HepG2 (cell line): ENCODE measurements around the gene MTO1. TPM values are rescaled to one million over a fixed set of nuclear protein-coding genes. Genes with fewer than 3 reads are reported as not detected.

Experiments
- AKAP8 ChIP-seq: sonication (generic); formaldehyde crosslinking; IDR thresholded peaks from 2 replicates; pipeline ENCODE4 v1.5.1; 2020; ENCODE audit warnings: mild to moderate bottlenecking, missing genetic modification reagents
- ATAD3A ChIP-seq: sonication (generic); formaldehyde crosslinking; IDR thresholded peaks from 2 replicates; pipeline ENCODE4 v1.4.0; 2020; ENCODE audit warnings: missing genetic modification reagents
- CEBPB ChIP-seq: IDR thresholded peaks from 2 replicates; pipeline ENCODE4 v1.6.1; 2011; ENCODE audit warnings: low read depth, low read length, improper control_type of control experiment, borderline replicate concordance
- CENPT ChIP-seq: sonication (generic); formaldehyde crosslinking; IDR thresholded peaks from 2 replicates; pipeline ENCODE4 v1.8.0; 2022; ENCODE audit warnings: low read depth, mild to moderate bottlenecking, moderate library complexity, missing genetic modification reagents
- FOXO1 ChIP-seq: sonication (generic); formaldehyde crosslinking; IDR thresholded peaks from 2 replicates; pipeline ENCODE4 v1.4.0; 2020; ENCODE audit warnings: missing genetic modification reagents
- NFE2L1 ChIP-seq: sonication (generic); formaldehyde crosslinking; IDR thresholded peaks from 2 replicates; pipeline ENCODE4 v1.4.0; 2020; ENCODE audit warnings: missing genetic modification reagents, mild to moderate bottlenecking, borderline replicate concordance
- RFXANK ChIP-seq: IDR thresholded peaks from 2 replicates; pipeline ENCODE4 v1.6.1; 2016
- SP140L ChIP-seq: sonication (generic); formaldehyde crosslinking; IDR thresholded peaks from 2 replicates; pipeline ENCODE4 v1.4.0; 2020; ENCODE audit warnings: missing genetic modification reagents, borderline replicate concordance
- SP2 ChIP-seq: sonication (generic); formaldehyde crosslinking; IDR thresholded peaks from 2 replicates; pipeline ENCODE4 v1.5.1; 2020; ENCODE audit warnings: mild to moderate bottlenecking, missing genetic modification reagents
- ZNF256 ChIP-seq: sonication (generic); formaldehyde crosslinking; conservative IDR thresholded peaks from 2 replicates; pipeline ENCODE4 v1.4.0; 2020; ENCODE audit warnings: missing genetic modification reagents
- ZNF263 ChIP-seq: sonication (generic); formaldehyde crosslinking; IDR thresholded peaks from 2 replicates; pipeline ENCODE4 v1.4.0; 2020; ENCODE audit warnings: missing genetic modification reagents
- ZNF264 ChIP-seq: sonication (generic); formaldehyde crosslinking; IDR thresholded peaks from 2 replicates; pipeline ENCODE4 v1.4.0; 2020; ENCODE audit warnings: missing genetic modification reagents
- ZNF30 ChIP-seq: sonication (generic); formaldehyde crosslinking; IDR thresholded peaks from 2 replicates; pipeline ENCODE4 v1.5.0; 2020; ENCODE audit warnings: mild to moderate bottlenecking, missing genetic modification reagents
- ZNF570 ChIP-seq: sonication (generic); formaldehyde crosslinking; IDR thresholded peaks from 2 replicates; pipeline ENCODE4 v1.4.0; 2020; ENCODE audit warnings: mild to moderate bottlenecking, missing genetic modification reagents, borderline replicate concordance
- ZNF782 ChIP-seq: sonication (generic); formaldehyde crosslinking; IDR thresholded peaks from 2 replicates; pipeline ENCODE4 v1.4.0; 2020; ENCODE audit warnings: missing genetic modification reagents, mild to moderate bottlenecking, borderline replicate concordance
- ZNF850 ChIP-seq: sonication (generic); formaldehyde crosslinking; conservative IDR thresholded peaks from 2 replicates; pipeline ENCODE4 v1.9.0; 2021; ENCODE audit warnings: mild to moderate bottlenecking, missing genetic modification reagents
- ZSCAN20 ChIP-seq: sonication (generic); formaldehyde crosslinking; IDR thresholded peaks from 2 replicates; pipeline ENCODE4 v1.4.0; 2020; ENCODE audit warnings: missing genetic modification reagents, mild to moderate bottlenecking, borderline replicate concordance
- ZSCAN29 ChIP-seq: sonication (generic); formaldehyde crosslinking; conservative IDR thresholded peaks from 2 replicates; pipeline ENCODE4 v1.4.0; 2020; ENCODE audit warnings: mild to moderate bottlenecking, missing genetic modification reagents
- polyA plus RNA-seq, 8 experiments: library from polyadenylated mRNA; depleted of rRNA in 3 of 8; stranded (reverse) in 7 of 8; unstranded in 1 of 8; fragments of >200 nt; fragmentation: Illumina TruSeq in 4 of 8; extraction: Trizol in 4 of 8; gene quantifications; 2 replicates each; pipeline versions ENCODE4 v1.2.1 to v1.2.3, GENCODE V29; 2011 to 2016; ENCODE audit warnings: low read depth in 4 of 8, missing spikeins in 1 of 8, mixed read lengths in 1 of 8; ENCODE audit not compliant: insufficient read depth in 1 of 8
- total RNA-seq, 5 experiments: library from RNA; depleted of rRNA; stranded (reverse); fragments of >200 nt; fragmentation: Illumina TruSeq; extraction: Trizol; gene quantifications; 2 replicates each; pipeline ENCODE4 v1.2.3, GENCODE V29; 2016; ENCODE audit warnings: low read depth in 1 of 5
- TF ChIP-seq, protein P1 (sequence below): sonication (generic); formaldehyde crosslinking; IDR thresholded peaks from 2 replicates; pipeline ENCODE4 v1.4.0; 2020; ENCODE audit warnings: missing genetic modification reagents
- TF ChIP-seq, protein P2 (sequence below): sonication (generic); formaldehyde crosslinking; conservative IDR thresholded peaks from 2 replicates; pipeline ENCODE4 v1.4.0; 2020; ENCODE audit warnings: missing genetic modification reagents
- TF ChIP-seq, protein P3 (sequence below): sonication (generic); formaldehyde crosslinking; IDR thresholded peaks from 2 replicates; pipeline ENCODE4 v1.4.0; 2020; ENCODE audit warnings: missing genetic modification reagents, mild to moderate bottlenecking, borderline replicate concordance
- TF ChIP-seq, protein P4 (sequence below): sonication (generic); formaldehyde crosslinking; IDR thresholded peaks from 2 replicates; pipeline ENCODE4 v1.4.0; 2020; ENCODE audit warnings: mild to moderate bottlenecking, missing genetic modification reagents

MTO1 gene
- total and polyA plus RNA-seq, 2 of the 13 experiments (the other 11 are each of a cell fraction or from before 2014, with no cell fraction given): 21.1 to 45.3 TPM

DNA sequence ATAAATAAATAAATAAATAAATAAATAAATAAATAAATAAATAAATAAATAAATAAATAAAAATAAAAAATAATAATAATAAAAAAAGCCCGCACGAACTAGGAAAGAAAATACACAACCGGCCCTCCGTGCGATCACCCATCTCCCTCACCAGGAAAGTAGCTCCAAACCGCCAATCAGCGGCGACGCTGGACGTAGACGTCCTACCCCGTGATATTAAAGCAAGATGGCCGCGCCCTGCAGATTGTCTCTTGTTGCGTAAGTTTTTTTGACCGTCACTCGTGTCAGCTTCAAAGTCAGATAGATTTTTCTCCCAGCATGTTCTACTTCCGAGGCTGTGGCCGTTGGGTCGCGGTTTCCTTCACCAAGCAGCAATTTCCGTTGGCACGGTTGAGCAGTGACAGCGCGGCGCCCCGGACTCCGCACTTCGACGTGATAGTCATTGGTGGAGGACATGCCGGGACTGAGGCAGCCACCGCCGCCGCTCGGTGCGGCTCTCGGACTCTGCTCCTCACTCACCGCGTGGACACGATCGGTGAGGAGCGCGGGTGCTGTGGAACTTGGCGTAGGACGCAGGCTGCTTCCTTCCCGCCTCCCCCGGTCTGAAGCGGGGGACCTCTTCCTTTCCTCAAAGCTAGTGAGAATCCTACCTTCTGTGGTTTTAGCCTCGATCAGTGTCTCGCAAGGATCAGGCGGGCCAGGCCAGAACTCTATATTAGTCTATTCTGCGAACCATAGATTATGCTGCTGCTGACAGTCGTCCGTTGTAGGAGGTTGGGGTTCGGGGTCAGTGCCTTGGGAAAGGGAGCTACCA is at the start of gene MTO1 (continued):
- TF ChIP-seq, protein P1, sequence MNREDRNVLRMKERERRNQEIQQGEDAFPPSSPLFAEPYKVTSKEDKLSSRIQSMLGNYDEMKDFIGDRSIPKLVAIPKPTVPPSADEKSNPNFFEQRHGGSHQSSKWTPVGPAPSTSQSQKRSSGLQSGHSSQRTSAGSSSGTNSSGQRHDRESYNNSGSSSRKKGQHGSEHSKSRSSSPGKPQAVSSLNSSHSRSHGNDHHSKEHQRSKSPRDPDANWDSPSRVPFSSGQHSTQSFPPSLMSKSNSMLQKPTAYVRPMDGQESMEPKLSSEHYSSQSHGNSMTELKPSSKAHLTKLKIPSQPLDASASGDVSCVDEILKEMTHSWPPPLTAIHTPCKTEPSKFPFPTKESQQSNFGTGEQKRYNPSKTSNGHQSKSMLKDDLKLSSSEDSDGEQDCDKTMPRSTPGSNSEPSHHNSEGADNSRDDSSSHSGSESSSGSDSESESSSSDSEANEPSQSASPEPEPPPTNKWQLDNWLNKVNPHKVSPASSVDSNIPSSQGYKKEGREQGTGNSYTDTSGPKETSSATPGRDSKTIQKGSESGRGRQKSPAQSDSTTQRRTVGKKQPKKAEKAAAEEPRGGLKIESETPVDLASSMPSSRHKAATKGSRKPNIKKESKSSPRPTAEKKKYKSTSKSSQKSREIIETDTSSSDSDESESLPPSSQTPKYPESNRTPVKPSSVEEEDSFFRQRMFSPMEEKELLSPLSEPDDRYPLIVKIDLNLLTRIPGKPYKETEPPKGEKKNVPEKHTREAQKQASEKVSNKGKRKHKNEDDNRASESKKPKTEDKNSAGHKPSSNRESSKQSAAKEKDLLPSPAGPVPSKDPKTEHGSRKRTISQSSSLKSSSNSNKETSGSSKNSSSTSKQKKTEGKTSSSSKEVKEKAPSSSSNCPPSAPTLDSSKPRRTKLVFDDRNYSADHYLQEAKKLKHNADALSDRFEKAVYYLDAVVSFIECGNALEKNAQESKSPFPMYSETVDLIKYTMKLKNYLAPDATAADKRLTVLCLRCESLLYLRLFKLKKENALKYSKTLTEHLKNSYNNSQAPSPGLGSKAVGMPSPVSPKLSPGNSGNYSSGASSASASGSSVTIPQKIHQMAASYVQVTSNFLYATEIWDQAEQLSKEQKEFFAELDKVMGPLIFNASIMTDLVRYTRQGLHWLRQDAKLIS (CRISPR knock-in tag): no peak
- TF ChIP-seq AKAP8 (CRISPR knock-in tag) (no peak), ZNF30 (no peak), SP140L (CRISPR knock-in tag) (no peak), ZNF570 (CRISPR knock-in tag) (no peak), SP2 (CRISPR knock-in tag) (no peak), ZNF782 (CRISPR knock-in tag) (0 out of 2 replicates have a peak, but pooled peaks have one; percentile 62), CEBPB (peak; percentile 95), NFE2L1 (CRISPR knock-in tag) (no peak), ZNF850 (CRISPR knock-in tag) (no peak), ZNF263 (CRISPR knock-in tag) (peak; percentile 32; the same call in 1 of the 2 replicates), ZSCAN29 (no peak), ZSCAN20 (no peak), ZNF264 (peak; percentile 60), ZNF256 (CRISPR knock-in tag) (no peak), CENPT (CRISPR knock-in tag) (no peak), ATAD3A (no peak), FOXO1 (CRISPR knock-in tag) (no peak; the same call in 1 of the 2 replicates), RFXANK (CRISPR knock-in tag) (no peak)
- TF ChIP-seq, protein P2, sequence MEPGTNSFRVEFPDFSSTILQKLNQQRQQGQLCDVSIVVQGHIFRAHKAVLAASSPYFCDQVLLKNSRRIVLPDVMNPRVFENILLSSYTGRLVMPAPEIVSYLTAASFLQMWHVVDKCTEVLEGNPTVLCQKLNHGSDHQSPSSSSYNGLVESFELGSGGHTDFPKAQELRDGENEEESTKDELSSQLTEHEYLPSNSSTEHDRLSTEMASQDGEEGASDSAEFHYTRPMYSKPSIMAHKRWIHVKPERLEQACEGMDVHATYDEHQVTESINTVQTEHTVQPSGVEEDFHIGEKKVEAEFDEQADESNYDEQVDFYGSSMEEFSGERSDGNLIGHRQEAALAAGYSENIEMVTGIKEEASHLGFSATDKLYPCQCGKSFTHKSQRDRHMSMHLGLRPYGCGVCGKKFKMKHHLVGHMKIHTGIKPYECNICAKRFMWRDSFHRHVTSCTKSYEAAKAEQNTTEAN: no peak
- TF ChIP-seq, protein P3, sequence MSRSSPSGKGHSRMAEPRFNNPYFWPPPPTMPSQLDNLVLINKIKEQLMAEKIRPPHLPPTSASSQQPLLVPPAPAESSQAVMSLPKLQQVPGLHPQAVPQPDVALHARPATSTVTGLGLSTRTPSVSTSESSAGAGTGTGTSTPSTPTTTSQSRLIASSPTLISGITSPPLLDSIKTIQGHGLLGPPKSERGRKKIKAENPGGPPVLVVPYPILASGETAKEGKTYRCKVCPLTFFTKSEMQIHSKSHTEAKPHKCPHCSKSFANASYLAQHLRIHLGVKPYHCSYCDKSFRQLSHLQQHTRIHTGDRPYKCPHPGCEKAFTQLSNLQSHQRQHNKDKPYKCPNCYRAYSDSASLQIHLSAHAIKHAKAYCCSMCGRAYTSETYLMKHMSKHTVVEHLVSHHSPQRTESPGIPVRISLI (CRISPR knock-in tag): 0 out of 2 replicates have a peak, but pooled peaks have one; percentile 44
- TF ChIP-seq, protein P4, sequence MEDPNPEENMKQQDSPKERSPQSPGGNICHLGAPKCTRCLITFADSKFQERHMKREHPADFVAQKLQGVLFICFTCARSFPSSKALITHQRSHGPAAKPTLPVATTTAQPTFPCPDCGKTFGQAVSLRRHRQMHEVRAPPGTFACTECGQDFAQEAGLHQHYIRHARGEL (CRISPR knock-in tag): no peak
